Ovary (tissue), 9 donors: ENCODE measurements around the gene LRRC31. TPM values are rescaled to one million over a fixed set of nuclear protein-coding genes. Genes with fewer than 3 reads are reported as not detected.

Experiments
- DNase-seq, 5 donors: peaks; one replicate each; pipeline ENCODE4 v3.0.0-alpha.2; 2019 to 2020
- H3K27ac ChIP-seq, 2 donors: fragments of 200-600 bp; one replicate each; pipeline versions ENCODE4 v1.5.1 to v1.8.0; 2019 to 2022
- H3K27me3 ChIP-seq: fragments of 200-600 bp; one replicate; pipeline ENCODE4 v1.8.0; 2022
- H3K36me3 ChIP-seq: fragments of 200-600 bp; sonication (generic); one replicate; pipeline ENCODE4 v1.5.1; 2019
- H3K4me1 ChIP-seq: one replicate; pipeline ENCODE4 v1.8.1; 2013; ENCODE audit warnings: mild to moderate bottlenecking, moderate library complexity; ENCODE audit not compliant: insufficient read depth
- H3K4me3 ChIP-seq: fragments of 200-600 bp; sonication (generic); one replicate; pipeline ENCODE4 v1.5.1; 2017
- H3K9me3 ChIP-seq, 2 donors: fragments of 200-600 bp in 1 of 2; sonication (generic) in 1 of 2; one replicate each; pipeline versions ENCODE4 v1.5.1 to v1.8.1; 2013 to 2019; ENCODE audit warnings: mild to moderate bottlenecking in 1 of 2, moderate library complexity in 1 of 2
- CTCF ChIP-seq, 3 donors: fragments of 450-650 bp in 2 of 3; fragments of 200-600 bp in 1 of 3; IDR thresholded peaks; one replicate each; pipeline versions ENCODE4 v1.5.1 to v1.8.0; 2016 to 2022; ENCODE audit warnings: antibody characterized with exemption in 3 of 3, mild to moderate bottlenecking in 1 of 3
- EP300 ChIP-seq: sonication (generic); formaldehyde crosslinking; IDR thresholded peaks from one replicate; pipeline ENCODE4 v1.6.1; 2017; ENCODE audit warnings: antibody characterized with exemption
- POLR2A ChIP-seq: fragments of 450-650 bp; IDR thresholded peaks from one replicate; pipeline ENCODE4 v1.6.1; 2017; ENCODE audit warnings: antibody characterized with exemption, mild to moderate bottlenecking, moderate library complexity
- WGBS, 3 donors: extraction: QIAGEN DNeasy Blood & Tissue Kit in 1 of 3; methylation state at CpG; one replicate each; pipeline versions ENCODE4 v1.1.5 to v1.1.7; 2013 to 2017; 5-methylcytosine and 5-hydroxymethylcytosine counted together
- intact Hi-C, 4 donors: fragments of 100-400 bp; cut with DNase I; formaldehyde crosslinking; loops; one replicate each; pipeline versions ENCODE4 v1.11.0 to v1.15.1; 2022 to 2023
- polyA plus RNA-seq, 2 donors: library from polyadenylated mRNA; stranded (reverse); fragments of 200-250 nt in 1 of 2; fragments of 350-450 nt in 1 of 2; fragmentation: Illumina TruSeq in 1 of 2; extraction: RNeasy Lipid Tissue Mini Kit (QIAGEN cat#74804) in 1 of 2; gene quantifications; one replicate each; pipeline ENCODE4 v1.2.3, GENCODE V29; 2013 to 2014
- total RNA-seq, 7 donors: library from RNA; depleted of rRNA in 2 of 7; stranded (reverse); fragments of >200 nt in 2 of 7; fragmentation: NEBNext Ultra II Directional in 3 of 7; extraction: Animal tissue kit (Norgen Biotek cat#: 25700) in 3 of 7; gene quantifications; one replicate each; pipeline versions ENCODE4 v1.1.0 to v1.2.4, GENCODE V29; 2016 to 2023
- donor health status: DM: no; HTN: no; CAD: no; lungs with moderate emphysema.
- donor health status: DM: no; HTN: no; CAD: no.
- donor health status: Bipolar disorder and iron deficiency.
- donor health status: DM: yes; HTN: yes; CAD: no.
- donor health status: DM: no; HTN: no; CAD: no.
- donor health status: DM: yes; HTN: yes; CAD: no.

LRRC31 gene
- total and polyA plus RNA-seq, 9 donors, result not detected

DNA sequence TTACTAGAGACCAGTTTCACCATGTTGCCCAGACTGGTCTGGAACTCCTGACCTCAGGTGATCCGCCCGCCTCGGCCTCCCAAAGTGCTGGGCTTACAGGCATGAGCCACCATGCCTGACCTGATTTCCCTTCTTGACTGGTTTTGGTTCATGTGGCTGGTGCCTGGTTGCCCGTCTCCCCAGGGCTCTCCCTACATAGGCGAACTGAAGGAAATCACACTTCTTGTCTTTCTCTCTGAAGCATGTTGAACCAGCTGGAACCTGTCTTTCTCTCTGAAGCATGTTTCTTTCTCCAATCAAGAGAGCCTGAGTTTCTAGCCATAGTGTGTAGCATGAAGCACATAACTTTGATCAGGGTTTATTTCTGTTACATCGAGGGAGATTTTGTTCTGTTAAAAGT lies 25.3 kb upstream of the LRRC31 start:
- intact Hi-C loops, result no loop called here
- H3K36me3 ChIP-seq, result no peaks in the 10 kb centered on the region
- no peak overlapping the region for H3K4me3 ChIP-seq
- DNase-seq, result no peak
- TF ChIP-seq POLR2A (no peak), CTCF (IDR thresholded peaks at IDR 0.05) (no peak), EP300 (no peak)
- H3K9me3 ChIP-seq, result no peaks in the 10 kb centered on the region
- no peak overlapping the region for H3K27ac ChIP-seq
- no peaks in the 10 kb centered on the region for H3K27me3 ChIP-seq
- 68 to 70% (median 69%) methylated on average over 6 of the region's 6 CpGs for WGBS, 3 donors
- no peaks in the 10 kb centered on the region for H3K4me1 ChIP-seq

GRCh38 chr3:169894110-169894509 lies 24.4 kb upstream of the LRRC31 start:
- no peak for DNase-seq
- intact Hi-C loops, result no loop called here
- H3K4me3 ChIP-seq, result no peak overlapping the region
- H3K9me3 ChIP-seq, result no peaks in the 10 kb centered on the region
- no peaks in the 10 kb centered on the region for H3K27me3 ChIP-seq
- WGBS, 3 donors, result 36 to 46% (median 39%) methylated on average over 7 of the region's 7 CpGs
- H3K36me3 ChIP-seq, result no peaks in the 10 kb centered on the region
- no peak overlapping the region for H3K27ac ChIP-seq
- TF ChIP-seq EP300 (no peak), CTCF (IDR thresholded peaks at IDR 0.05) (no peak), POLR2A (no peak)
- H3K4me1 ChIP-seq, result no peaks in the 10 kb centered on the region

DNA sequence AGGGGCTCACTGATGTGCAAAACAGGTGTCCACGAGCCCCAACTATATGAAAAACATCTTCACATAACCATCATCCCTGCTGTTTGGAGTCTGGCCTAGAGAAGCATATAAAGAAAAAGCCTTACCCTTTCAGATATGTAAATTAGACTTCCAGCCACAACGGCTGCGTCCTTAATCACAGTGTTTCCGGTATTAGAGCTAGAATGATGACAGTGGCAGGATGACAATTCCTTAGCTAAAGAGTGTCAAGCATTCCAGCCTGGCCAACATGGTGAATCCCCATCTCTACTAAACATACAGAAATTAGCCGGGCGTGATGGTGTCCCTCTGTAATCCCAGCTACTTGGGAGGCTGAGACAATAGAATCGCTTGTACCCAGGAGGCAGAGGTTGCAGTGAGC lies 22.2 kb upstream of the LRRC31 start:
- Histone ChIP-seq H3K27me3 (no peaks in the 10 kb centered on the region), H3K36me3 (no peaks in the 10 kb centered on the region), H3K4me1 (peaks cover under 1% of the 10 kb centered on the region), H3K4me3 (no peak overlapping the region), H3K9me3 (no peaks in the 10 kb centered on the region), H3K27ac (no peak overlapping the region)
- DNase-seq, result no peak
- intact Hi-C loops, result no loop called here
- TF ChIP-seq POLR2A, result no peak
- TF ChIP-seq CTCF (IDR thresholded peaks at IDR 0.05), result no peak
- no peak for TF ChIP-seq EP300
- WGBS, 3 donors, result 80 to 88% (median 82%) methylated on average over 7 of the region's 7 CpGs

DNA sequence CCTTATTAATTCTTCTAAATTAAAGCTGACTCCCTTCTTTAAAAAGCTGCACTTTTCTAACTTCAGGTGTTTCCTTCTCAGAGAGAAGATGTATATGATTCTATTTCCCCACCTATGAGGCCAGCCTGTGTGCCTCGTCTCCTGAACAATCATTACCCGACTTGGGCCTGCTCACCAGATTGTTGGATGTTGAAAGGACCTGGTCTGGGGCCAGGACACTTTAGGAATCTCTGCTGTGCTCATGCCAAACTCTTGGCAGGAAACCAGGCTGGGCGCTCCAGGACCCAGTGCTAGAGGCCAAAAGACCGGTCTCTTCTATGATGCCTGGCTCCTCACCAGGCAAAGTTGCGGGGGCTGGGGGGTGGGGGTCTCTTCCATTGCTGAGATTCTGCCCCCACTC lies 16.9 kb upstream of the LRRC31 start:
- WGBS, 3 donors, result 26 to 29% (median 28%) methylated on average over 5 of the region's 5 CpGs
- Histone ChIP-seq H3K9me3 (no peaks in the 10 kb centered on the region), H3K36me3 (no peaks in the 10 kb centered on the region), H3K4me3 (no peak overlapping the region), H3K4me1 (peaks cover 2% of the 10 kb centered on the region), H3K27ac (no peak overlapping the region), H3K27me3 (no peaks in the 10 kb centered on the region)
- TF ChIP-seq EP300 (no peak), POLR2A (no peak), CTCF (IDR thresholded peaks at IDR 0.05) (no peak)
- DNase-seq, result peak; percentile 19 to 58 (median 34)
- intact Hi-C loops, result no loop called here
